ENCODE measurements around the gene C1GALT1C1L. TPM values are rescaled to one million over a fixed set of nuclear protein-coding genes. Genes with fewer than 3 reads are reported as not detected.

Gene C1GALT1C1L
- total and polyA plus RNA-seq, 2 donors (not counting 3 experiments of a cell fraction or from before 2014, with no cell fraction given) = 0.40 to 0.76 TPM

- Histone ChIP-seq H4K20me1 (replicated peaks; ENCODE audit: control insufficient read depth, extremely low read depth, insufficient read depth, low read length) (no peaks in the 10 kb centered on the region), H2AFZ (ENCODE audit: low read depth, low read length) (peak within 1 kb of the TSS; percentile 75), H3K27me3 (ENCODE audit: control insufficient read depth in 2 of 2, insufficient read depth in 2 of 2, low read length in 2 of 2) (peaks cover 9 to 22% of the 10 kb centered on the region in 2 experiments), H3K36me3 (ENCODE audit: control insufficient read depth in 2 of 2, extremely low read depth in 1 of 2, insufficient read depth in 2 of 2, low read length in 2 of 2) (no peaks in the 10 kb centered on the region), H3K79me2 (ENCODE audit: control insufficient read depth, insufficient read depth, low read length) (no peaks in the 10 kb centered on the region), H3K4me1 (ENCODE audit: control insufficient read depth, extremely low read depth, insufficient read depth, low read length) (peaks cover 11% of the 10 kb centered on the region), H3K9ac (replicated peaks; ENCODE audit: extremely low read depth, insufficient read depth, low read length) (peak within 1 kb of the TSS; percentile 34), H3K4me3 (replicated peaks in 1 of 3; ENCODE audit: insufficient read depth in 1 of 3, low read depth in 1 of 3, low read length in 3 of 3) (peak within 1 kb of the TSS; percentile 52 to 92 (median 56)), H3K9me3 (replicated peaks; ENCODE audit: control insufficient read depth, insufficient read depth, low read length) (no peaks in the 10 kb centered on the region), H3K27ac (ENCODE audit: insufficient read depth, low read depth, low read length) (no peak within 1 kb of the TSS), H3K9me1 (replicated peaks; ENCODE audit: control insufficient read depth, extremely low read depth, insufficient read depth, low read length) (no peaks in the 10 kb centered on the region), H3K4me2 (ENCODE audit: insufficient read depth, low read length) (peak within 1 kb of the TSS; percentile 80)
- TF ChIP-seq CTCF (IDR thresholded peaks at IDR 0.05; ENCODE audit: extremely low read depth in 1 of 2, insufficient read depth in 1 of 2, low read depth in 1 of 2, low read length in 2 of 2) = no peak
- no peak for TF ChIP-seq MAX (IDR thresholded peaks at IDR 0.05; ENCODE audit: insufficient read depth, insufficient read length)
- no peak for TF ChIP-seq GATA2 (IDR thresholded peaks at IDR 0.05; ENCODE audit: insufficient read depth, insufficient read length, low read depth, low read length)
- TF ChIP-seq EZH2 (IDR thresholded peaks at IDR 0.05; ENCODE audit: borderline replicate concordance, low read depth, low read length, severe bottlenecking) = no peak
- TF ChIP-seq POLR2AphosphoS5 (IDR thresholded peaks at IDR 0.05; ENCODE audit: insufficient read depth, low read depth, low read length) = no peak
- TF ChIP-seq JUN (IDR thresholded peaks at IDR 0.05; ENCODE audit: borderline replicate concordance, insufficient read depth, insufficient read length, low read depth) = no peak
- TF ChIP-seq MYC (IDR thresholded peaks at IDR 0.05; ENCODE audit: low read depth, low read length) = no peak
- no peak for TF ChIP-seq FOS (IDR thresholded peaks at IDR 0.05; ENCODE audit: borderline replicate concordance, insufficient read depth, low read length)
- TF ChIP-seq POLR2A (IDR thresholded peaks at IDR 0.05; ENCODE audit: low read depth, low read length) = no peak
- ChIA-PET POLR2A (interaction anchor here (0.5 kb wide), 1 partner anchor 1323 kb away, joined by 5 read pairs; no protein-coding TSS in a partner anchor), CTCF (interaction anchor here (1.0 kb wide), 1 partner anchor 32 kb away, joined by 6 read pairs; no protein-coding TSS in a partner anchor)
- FAIRE-seq (peak; percentile 89), DNase-seq (ENCODE audit: low read depth, low spot score) (peak; percentile 84)
- intact Hi-C loops (cut with micrococcal nuclease) = no loop called here
- dilution Hi-C loops (cut with MboI; ENCODE audit: extremely low pct_ligation_motif_present, low sequenced_read_pairs) = no loop called here
- no TSS peak for BruUV-seq (replicated peaks)
These were observed 39.0 kb downstream of the C1GALT1C1L start, which contains the start of gene PLEKHH2 for GRCh38 chr2:43637030-43637803. Gene PLEKHH2, plus strand, starts transcription at chr2:43637260. Its CDS starts 7,414 bp downstream, at chr2:43644674.

All from endothelial cell of umbilical vein (primary cell).